Stomach smooth muscle (tissue), 2 donors: ENCODE data around the gene EIF3K.
A peak's percentile ranks its signal among the peaks of the same experiment; 100 is the strongest.
"Not testable (repeated sequence)": the region's sequence is repeated elsewhere in the genome, so short reads cannot be mapped to it uniquely, and the experiment has no call there.

ENCODE experiments used
- H3K27ac ChIP-seq: one replicate; pipeline ENCODE4 v1.7.0; 2013; ENCODE audit warnings: mild to moderate bottlenecking, low read length, inconsistent platforms
- H3K27me3 ChIP-seq, 2 donors: one replicate each; pipeline ENCODE4 v1.7.0; 2013; ENCODE audit warnings: low read length in 2 of 2; ENCODE audit not compliant: insufficient read depth in 2 of 2, control insufficient read depth in 1 of 2
- H3K36me3 ChIP-seq, 2 donors: one replicate each; pipeline ENCODE4 v1.7.0; 2013; ENCODE audit warnings: low read length in 2 of 2; ENCODE audit not compliant: control insufficient read depth in 2 of 2, insufficient read depth in 2 of 2
- H3K4me1 ChIP-seq: one replicate; pipeline ENCODE4 v1.7.0; 2013; ENCODE audit warnings: low read length; ENCODE audit not compliant: control insufficient read depth, insufficient read depth
- H3K4me3 ChIP-seq, 2 donors: one replicate each; pipeline ENCODE4 v1.7.0; 2013; ENCODE audit warnings: low read length in 2 of 2
- H3K9ac ChIP-seq, 2 donors: one replicate each; pipeline ENCODE4 v1.7.0; 2013; ENCODE audit warnings: low read length in 2 of 2, mild to moderate bottlenecking in 1 of 2
- H3K9me3 ChIP-seq, 2 donors: one replicate each; pipeline ENCODE4 v1.7.0; 2013; ENCODE audit warnings: low read length in 2 of 2; ENCODE audit not compliant: control insufficient read depth in 2 of 2
- donor health status: healthy.
- donor health status: Pancreatic carcinoma.

The EIF3K gene

DNA sequence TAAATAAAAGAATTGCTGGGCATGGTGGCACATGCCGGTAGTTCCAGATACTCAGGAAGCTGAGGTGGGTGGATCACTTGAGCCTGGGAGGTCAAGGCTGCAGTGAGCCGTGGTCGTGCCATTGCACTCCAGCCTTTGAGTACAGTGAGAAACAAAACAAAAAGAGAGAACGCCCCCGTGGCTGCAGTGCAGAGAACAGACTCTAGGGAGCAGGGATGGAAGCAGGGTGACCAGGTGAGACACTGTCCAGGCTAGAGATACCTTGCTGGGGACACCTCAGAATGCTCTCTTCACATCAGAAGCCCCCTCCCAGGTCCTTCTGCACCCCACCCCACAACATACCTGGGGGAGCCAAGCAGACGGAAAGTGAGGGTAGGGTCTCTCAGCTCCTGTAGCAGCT, 26.0 kb upstream of the EIF3K start:
- Histone ChIP-seq H3K27me3 (peaks cover 4 to 8% of the 10 kb centered on the region in 2 donors), H3K36me3 (no peaks in the 10 kb centered on the region), H3K9me3 (no peaks in the 10 kb centered on the region), H3K27ac (no peak overlapping the region), H3K4me3 (no peak overlapping the region), H3K9ac (no peak overlapping the region), H3K4me1 (no peaks in the 10 kb centered on the region)

- Histone ChIP-seq H3K36me3 (no peaks in the 10 kb centered on the region), H3K9me3 (no peaks in the 10 kb centered on the region), H3K9ac (no peak overlapping the region), H3K4me1 (no peaks in the 10 kb centered on the region), H3K27me3 (peaks cover 4 to 8% of the 10 kb centered on the region in 2 donors), H3K4me3 (peak overlapping the region in 1 of 2 donors; percentile 22), H3K27ac (no peak overlapping the region)
Measured at GRCh38 chr19:38596057-38596981, 22.7 kb upstream of the EIF3K start.

DNA sequence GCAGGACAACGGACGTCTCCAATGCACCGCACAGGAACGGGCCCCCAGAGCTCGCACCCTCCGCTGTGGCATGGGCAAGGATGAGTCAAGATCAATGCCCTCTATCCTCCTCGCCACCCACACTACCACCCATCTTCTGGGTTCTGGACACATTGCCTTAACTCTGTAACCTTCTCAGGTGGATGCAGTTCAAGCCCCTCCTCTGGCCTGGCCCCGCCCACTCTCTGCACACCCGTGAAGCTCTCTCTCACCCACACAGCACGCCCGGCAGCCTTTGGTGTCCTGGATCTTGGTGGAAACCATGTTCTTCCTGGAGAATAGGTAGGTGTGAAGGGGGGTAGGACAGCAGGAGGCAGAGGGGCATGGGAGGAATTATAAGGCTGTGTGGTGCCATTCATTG, 21.9 kb upstream of the EIF3K start:
- Histone ChIP-seq H3K9me3 (no peaks in the 10 kb centered on the region), H3K36me3 (no peaks in the 10 kb centered on the region), H3K27me3 (peaks cover 4 to 8% of the 10 kb centered on the region in 2 donors), H3K9ac (no peak overlapping the region), H3K27ac (no peak overlapping the region), H3K4me1 (no peaks in the 10 kb centered on the region), H3K4me3 (no peak overlapping the region)

DNA sequence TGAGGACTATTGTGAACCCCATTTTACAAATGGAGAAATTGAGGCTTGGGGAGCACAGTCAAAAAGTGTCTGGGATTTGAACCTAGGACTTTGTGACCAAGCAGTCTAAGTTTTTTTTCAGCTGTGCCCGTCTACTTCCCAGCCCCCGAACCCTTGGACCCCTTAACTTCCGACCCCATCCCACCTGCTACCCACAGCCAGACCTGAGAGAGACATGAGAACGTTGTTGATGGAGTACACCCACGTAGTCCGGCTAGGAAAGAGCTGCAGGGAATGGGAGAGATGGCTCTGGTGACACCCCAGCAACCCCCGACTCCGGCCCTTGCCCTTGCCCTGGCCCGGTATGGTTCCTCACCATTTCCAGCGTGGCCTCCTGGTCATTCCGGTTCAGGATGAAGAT, 19.3 kb upstream of the EIF3K start:
- no peaks in the 10 kb centered on the region for H3K4me1 ChIP-seq
- H3K27ac ChIP-seq, result no peak overlapping the region
- no peaks in the 10 kb centered on the region for H3K9me3 ChIP-seq
- no peak overlapping the region for H3K4me3 ChIP-seq
- H3K27me3 ChIP-seq, result peaks cover 4 to 8% of the 10 kb centered on the region in 2 donors
- no peak overlapping the region for H3K9ac ChIP-seq
- no peaks in the 10 kb centered on the region for H3K36me3 ChIP-seq

- not testable (repeated sequence) for H3K4me1 ChIP-seq, H3K9me3 ChIP-seq, H3K27me3 ChIP-seq, H3K36me3 ChIP-seq, H3K9ac ChIP-seq, H3K4me3 ChIP-seq, H3K27ac ChIP-seq
Measured at GRCh38 chr19:38602856-38603255, 16.1 kb upstream of the EIF3K start.

GRCh38 chr19:38606131-38606530, 12.9 kb upstream of the EIF3K start:
- no peak overlapping the region for H3K9ac ChIP-seq
- no peaks in the 10 kb centered on the region for H3K9me3 ChIP-seq
- H3K36me3 ChIP-seq, result no peaks in the 10 kb centered on the region
- H3K27me3 ChIP-seq, result no peaks in the 10 kb centered on the region
- no peak overlapping the region for H3K4me3 ChIP-seq
- no peak overlapping the region for H3K27ac ChIP-seq
- H3K4me1 ChIP-seq, result no peaks in the 10 kb centered on the region

- Histone ChIP-seq H3K27me3 (no peaks in the 10 kb centered on the region), H3K36me3 (no peaks in the 10 kb centered on the region), H3K9me3 (no peaks in the 10 kb centered on the region), H3K4me1 (peaks cover 14% of the 10 kb centered on the region), H3K9ac (no peak overlapping the region), H3K4me3 (no peak overlapping the region), H3K27ac (no peak overlapping the region)
Measured at GRCh38 chr19:38614289-38614688, 4.7 kb upstream of the EIF3K start.

- Histone ChIP-seq H3K27me3 (no peaks in the 10 kb centered on the region), H3K36me3 (peaks cover 0 to under 1% of the 10 kb centered on the region in 2 donors), H3K4me3 (no peak overlapping the region), H3K9me3 (no peaks in the 10 kb centered on the region), H3K4me1 (peaks cover 21% of the 10 kb centered on the region), H3K27ac (no peak overlapping the region), H3K9ac (no peak overlapping the region)
Measured at GRCh38 chr19:38615007-38615581, 3.9 kb upstream of the EIF3K start.

GRCh38 chr19:38616265-38616664, 2.7 kb upstream of the EIF3K start:
- peaks cover 6 to 7% of the 10 kb centered on the region in 2 donors for H3K36me3 ChIP-seq
- H3K4me1 ChIP-seq, result peaks cover 24% of the 10 kb centered on the region
- H3K9me3 ChIP-seq, result no peaks in the 10 kb centered on the region
- H3K9ac ChIP-seq, result no peak overlapping the region
- H3K27me3 ChIP-seq, result no peaks in the 10 kb centered on the region
- no peak overlapping the region for H3K4me3 ChIP-seq
- H3K27ac ChIP-seq, result no peak overlapping the region

GRCh38 chr19:38617283-38617763, 1.7 kb upstream of the EIF3K start:
- H3K9me3 ChIP-seq, result no peaks in the 10 kb centered on the region
- H3K9ac ChIP-seq, result no peak overlapping the region
- peaks cover 24% of the 10 kb centered on the region for H3K4me1 ChIP-seq
- no peaks in the 10 kb centered on the region for H3K27me3 ChIP-seq
- peak overlapping the region in 1 of 2 donors; percentile 35 for H3K4me3 ChIP-seq
- peaks cover 12 to 17% of the 10 kb centered on the region in 2 donors for H3K36me3 ChIP-seq
- no peak overlapping the region for H3K27ac ChIP-seq
